PC-3 (cell line): ENCODE results near the gene MAPK4. TPM values are rescaled to one million over a fixed set of nuclear protein-coding genes. Genes with fewer than 3 reads are reported as not detected.

ENCODE experiments used
- ATAC-seq: fragments of 200-7000 bp; cut with Tn5 transposase; 2 replicates; pipeline ENCODE4 v1.9.1; 2020; ENCODE audit warnings: mild to moderate bottlenecking, moderate library complexity
- BruUV-seq: library from RNA; stranded (reverse); fragments of 400-500 nt; replicated peaks from 2 replicates; lab custom pipeline; 2021; lab: Mats Ljungman, UMichigan
- CTCF ChIA-PET: fragments of 300-600 bp; sonication (Branson Sonifier 250); formaldehyde crosslinking; loops from one replicate; lab custom pipeline; 2022; ENCODE audit warnings: antibody characterized with exemption; lab: Charles Lee
- POLR2A ChIA-PET: fragments of 300-600 bp; sonication (Branson Sonifier 250); formaldehyde crosslinking; loops from one replicate; lab custom pipeline; 2022; ENCODE audit warnings: antibody characterized with exemption; ENCODE audit not compliant: unreplicated experiment; lab: Charles Lee
- DNase-seq: peaks from one replicate; pipeline ENCODE4 v3.0.0-alpha.2; 2015
- H2AFZ ChIP-seq: fragments of 300-600 bp; sonication (generic); 2 replicates; pipeline ENCODE4 v1.6.0; 2016; ENCODE audit warnings: antibody characterized with exemption, low read length
- H3F3A ChIP-seq: fragments of 300-600 bp; sonication (generic); one replicate; pipeline ENCODE4 v1.6.0; 2017; ENCODE audit warnings: antibody characterized with exemption, low read length, control low read depth, mild to moderate bottlenecking; ENCODE audit not compliant: unreplicated experiment
- H3K27ac ChIP-seq: fragments of 300-600 bp; sonication (generic); 2 replicates; pipeline ENCODE4 v1.5.1; 2016; ENCODE audit warnings: mild to moderate bottlenecking, low read length
- H3K27me3 ChIP-seq: fragments of 300-600 bp; sonication (generic); 2 replicates; pipeline ENCODE4 v1.6.1; 2016; ENCODE audit warnings: low read length, mixed read lengths
- H3K36me3 ChIP-seq: fragments of 300-600 bp; sonication (generic); 2 replicates; pipeline ENCODE4 v1.6.1; 2016; ENCODE audit warnings: low read depth, mixed run types, low read length, mixed read lengths
- H3K4me1 ChIP-seq: fragments of 300-600 bp; sonication (generic); 2 replicates; pipeline ENCODE4 v1.5.1; 2016; ENCODE audit warnings: low read length; ENCODE audit not compliant: insufficient read depth
- H3K4me2 ChIP-seq: fragments of 300-600 bp; sonication (generic); 2 replicates; pipeline ENCODE4 v1.6.0; 2016; ENCODE audit warnings: low read length
- H3K4me3 ChIP-seq: fragments of 300-600 bp; sonication (generic); 2 replicates; pipeline ENCODE4 v1.5.1; 2016; ENCODE audit warnings: mild to moderate bottlenecking, low read length, mixed read lengths
- H3K79me2 ChIP-seq: fragments of 300-600 bp; sonication (generic); 2 replicates; pipeline ENCODE4 v1.6.1; 2017; ENCODE audit warnings: low read length, mixed read lengths
- H3K9ac ChIP-seq: fragments of 300-600 bp; sonication (generic); 2 replicates; pipeline ENCODE4 v1.6.0; 2016; ENCODE audit warnings: mild to moderate bottlenecking, low read length
- H3K9me2 ChIP-seq: fragments of 300-600 bp; sonication (generic); replicated peaks from 2 replicates; pipeline ENCODE4 v1.6.1; 2016; ENCODE audit warnings: mixed run types, low read length, mixed read lengths
- H3K9me3 ChIP-seq: fragments of 300-600 bp; sonication (generic); 2 replicates; pipeline ENCODE4 v1.6.1; 2016; ENCODE audit warnings: low read length, mixed read lengths
- H4K20me1 ChIP-seq: fragments of 300-600 bp; sonication (generic); 2 replicates; pipeline ENCODE4 v1.6.1; 2016; ENCODE audit warnings: low read length, mixed read lengths
- CTCF ChIP-seq: fragments of 300-600 bp; sonication (generic); conservative IDR thresholded peaks from 2 replicates; pipeline ENCODE4 v1.5.1; 2017; ENCODE audit warnings: antibody characterized with exemption, low read depth, mild to moderate bottlenecking, low read length
- EZH2 ChIP-seq: fragments of 300-600 bp; sonication (generic); IDR thresholded peaks from one replicate; pipeline ENCODE4 v1.6.1; 2017; ENCODE audit warnings: antibody characterized with exemption, mild to moderate bottlenecking, low read length; ENCODE audit not compliant: unreplicated experiment
- EZH2phosphoT487 ChIP-seq: fragments of 300-600 bp; sonication (generic); IDR thresholded peaks from 2 replicates; pipeline ENCODE4 v1.6.1; 2018; ENCODE audit warnings: mild to moderate bottlenecking, antibody characterized with exemption, low read length, borderline replicate concordance
- intact Hi-C: fragments of 100-400 bp; cut with micrococcal nuclease; formaldehyde crosslinking; loops from 2 replicates; pipeline ENCODE4 v1.9.0; 2023
- total RNA-seq: library from RNA; depleted of rRNA; stranded (reverse); fragments of >200 nt; gene quantifications from 2 replicates; pipeline ENCODE4 v1.2.3, GENCODE V29; 2014

MAPK4 gene
- total RNA-seq, 1 experiment from 2014 or later: not detected

GRCh38 chr18:50697509-50697908, 137.6 kb downstream of the MAPK4 start:
- intact Hi-C loops: no loop called here
- CTCF ChIA-PET: no interaction called here
- Histone ChIP-seq H3K4me2 (no peak overlapping the region), H3K36me3 (no peaks in the 10 kb centered on the region), H3K27ac (no peak overlapping the region), H3K9me2 (no peaks in the 10 kb centered on the region), H3K27me3 (no peaks in the 10 kb centered on the region), H4K20me1 (no peaks in the 10 kb centered on the region), H3K4me1 (no peaks in the 10 kb centered on the region), H3K9ac (no peak overlapping the region), H3K79me2 (no peaks in the 10 kb centered on the region), H3F3A (no peaks in the 10 kb centered on the region), H2AFZ (no peak overlapping the region), H3K4me3 (no peak overlapping the region), H3K9me3 (no peaks in the 10 kb centered on the region)
- POLR2A ChIA-PET: no interaction called here
- no TSS peak for BruUV-seq
- DNase-seq (no peak), ATAC-seq (no peak)
- TF ChIP-seq EZH2 (no peak), EZH2phosphoT487 (no peak), CTCF (no peak)

GRCh38 chr18:50700245-50701165, 140.6 kb downstream of the MAPK4 start:
- no TSS peak for BruUV-seq
- Histone ChIP-seq H3K27me3 (no peaks in the 10 kb centered on the region), H3F3A (no peaks in the 10 kb centered on the region), H3K9me2 (no peaks in the 10 kb centered on the region), H3K4me2 (no peak overlapping the region), H3K79me2 (no peaks in the 10 kb centered on the region), H3K36me3 (no peaks in the 10 kb centered on the region), H3K9me3 (no peaks in the 10 kb centered on the region), H4K20me1 (no peaks in the 10 kb centered on the region), H3K4me1 (no peaks in the 10 kb centered on the region), H3K9ac (no peak overlapping the region), H3K4me3 (no peak overlapping the region), H2AFZ (no peak overlapping the region), H3K27ac (no peak overlapping the region)
- CTCF ChIA-PET: no interaction called here
- DNase-seq: no peak
- intact Hi-C loops: no loop called here
- POLR2A ChIA-PET: no interaction called here
- TF ChIP-seq CTCF: no peak
- TF ChIP-seq EZH2: no peak
- TF ChIP-seq EZH2phosphoT487: no peak
- no peak for ATAC-seq

GRCh38 chr18:50704357-50704940, 144.6 kb downstream of the MAPK4 start:
- Histone ChIP-seq H3K4me1 (no peaks in the 10 kb centered on the region), H3K36me3 (no peaks in the 10 kb centered on the region), H2AFZ (no peak overlapping the region), H3K9me3 (no peaks in the 10 kb centered on the region), H3K27ac (no peak overlapping the region), H3K9me2 (no peaks in the 10 kb centered on the region), H3K9ac (no peak overlapping the region), H4K20me1 (no peaks in the 10 kb centered on the region), H3F3A (no peaks in the 10 kb centered on the region), H3K4me3 (no peak overlapping the region), H3K27me3 (no peaks in the 10 kb centered on the region), H3K4me2 (no peak overlapping the region), H3K79me2 (no peaks in the 10 kb centered on the region)
- intact Hi-C loops: no loop called here
- no TSS peak for BruUV-seq
- ATAC-seq (no peak), DNase-seq (no peak)
- ChIA-PET POLR2A (no interaction called here), CTCF (no interaction called here)
- TF ChIP-seq EZH2phosphoT487: no peak
- TF ChIP-seq EZH2: no peak
- TF ChIP-seq CTCF: no peak
